Mucosa of stomach (tissue), 1 donor: ENCODE data around the gene APOBEC3G.
"Not testable (repeated sequence)": the region's sequence is repeated elsewhere in the genome, so short reads cannot be mapped to it uniquely, and the experiment has no call there.

Experiments used
- H3K27me3 ChIP-seq: one replicate; pipeline ENCODE4 v1.7.0; 2013; ENCODE audit warnings: mild to moderate bottlenecking, low read length; ENCODE audit not compliant: control insufficient read depth, insufficient read depth
- H3K36me3 ChIP-seq: one replicate; pipeline ENCODE4 v1.7.0; 2013; ENCODE audit warnings: low read length; ENCODE audit not compliant: control insufficient read depth, insufficient read depth
- H3K4me1 ChIP-seq: one replicate; pipeline ENCODE4 v1.7.0; 2013; ENCODE audit warnings: mild to moderate bottlenecking, low read length; ENCODE audit not compliant: control insufficient read depth, insufficient read depth
- H3K4me3 ChIP-seq: one replicate; pipeline ENCODE4 v1.7.0; 2013; ENCODE audit warnings: low read length
- H3K9ac ChIP-seq: one replicate; pipeline ENCODE4 v1.7.0; 2013; ENCODE audit warnings: mild to moderate bottlenecking, low read length, moderate library complexity
- H3K9me3 ChIP-seq: one replicate; pipeline ENCODE4 v1.7.0; 2013; ENCODE audit warnings: mild to moderate bottlenecking, low read length, moderate library complexity; ENCODE audit not compliant: control insufficient read depth
- donor health status: Pancreatic carcinoma.

The APOBEC3G gene

GRCh38 chr22:39073981-39074380, 3.1 kb upstream of the APOBEC3G start:
- Histone ChIP-seq H3K9me3 (no peaks in the 10 kb centered on the region), H3K36me3 (no peaks in the 10 kb centered on the region), H3K4me1 (no peaks in the 10 kb centered on the region), H3K27me3 (no peaks in the 10 kb centered on the region), H3K4me3 (no peak overlapping the region), H3K9ac (no peak overlapping the region)

- not testable (repeated sequence) for H3K9ac ChIP-seq, H3K4me3 ChIP-seq, H3K27me3 ChIP-seq, H3K4me1 ChIP-seq, H3K9me3 ChIP-seq, H3K36me3 ChIP-seq
Observed at GRCh38 chr22:39076155-39077025, 685 bp upstream of the APOBEC3G start.

GRCh38 chr22:39077912-39078311, 837 bp downstream of the APOBEC3G start:
- not testable (repeated sequence) for H3K9ac ChIP-seq, H3K27me3 ChIP-seq, H3K4me3 ChIP-seq, H3K9me3 ChIP-seq, H3K36me3 ChIP-seq, H3K4me1 ChIP-seq

- Histone ChIP-seq H3K27me3 (no peaks in the 10 kb centered on the region), H3K4me3 (no peak overlapping the region), H3K4me1 (no peaks in the 10 kb centered on the region), H3K9ac (no peak overlapping the region), H3K9me3 (no peaks in the 10 kb centered on the region), H3K36me3 (no peaks in the 10 kb centered on the region)
Observed at GRCh38 chr22:39078329-39078728, 1.3 kb downstream of the APOBEC3G start.

- not testable (repeated sequence) for H3K4me3 ChIP-seq, H3K36me3 ChIP-seq, H3K9ac ChIP-seq, H3K4me1 ChIP-seq, H3K9me3 ChIP-seq, H3K27me3 ChIP-seq
Observed at GRCh38 chr22:39079054-39079637, 2.1 kb downstream of the APOBEC3G start.

GRCh38 chr22:39080052-39080762, 3.1 kb downstream of the APOBEC3G start:
- Histone ChIP-seq H3K9me3 (no peaks in the 10 kb centered on the region), H3K9ac (no peak overlapping the region), H3K4me3 (no peak overlapping the region), H3K4me1 (no peaks in the 10 kb centered on the region), H3K27me3 (no peaks in the 10 kb centered on the region), H3K36me3 (no peaks in the 10 kb centered on the region)

GRCh38 chr22:39081016-39081415, 3.9 kb downstream of the APOBEC3G start:
- Histone ChIP-seq H3K9me3 (no peaks in the 10 kb centered on the region), H3K9ac (no peak overlapping the region), H3K4me1 (no peaks in the 10 kb centered on the region), H3K4me3 (no peak overlapping the region), H3K36me3 (no peaks in the 10 kb centered on the region), H3K27me3 (no peaks in the 10 kb centered on the region)

- H3K27me3 ChIP-seq: no peaks in the 10 kb centered on the region
- H3K4me1 ChIP-seq: no peaks in the 10 kb centered on the region
- H3K4me3 ChIP-seq: no peak overlapping the region
- H3K9ac ChIP-seq: no peak overlapping the region
- H3K9me3 ChIP-seq: no peaks in the 10 kb centered on the region
- no peaks in the 10 kb centered on the region for H3K36me3 ChIP-seq
Observed at GRCh38 chr22:39081598-39081997, 4.5 kb downstream of the APOBEC3G start.

- no peaks in the 10 kb centered on the region for H3K9me3 ChIP-seq
- H3K4me1 ChIP-seq: no peaks in the 10 kb centered on the region
- H3K36me3 ChIP-seq: no peaks in the 10 kb centered on the region
- no peak overlapping the region for H3K9ac ChIP-seq
- H3K27me3 ChIP-seq: no peaks in the 10 kb centered on the region
- H3K4me3 ChIP-seq: no peak overlapping the region
Observed at GRCh38 chr22:39083212-39084165, 6.4 kb downstream of the APOBEC3G start.

- Histone ChIP-seq H3K4me3 (no peak overlapping the region), H3K4me1 (no peaks in the 10 kb centered on the region), H3K27me3 (no peaks in the 10 kb centered on the region), H3K9ac (no peak overlapping the region), H3K36me3 (no peaks in the 10 kb centered on the region), H3K9me3 (no peaks in the 10 kb centered on the region)
Observed at GRCh38 chr22:39084666-39085065, 7.6 kb downstream of the APOBEC3G start.

- Histone ChIP-seq H3K4me1 (no peaks in the 10 kb centered on the region), H3K9ac (no peak overlapping the region), H3K36me3 (no peaks in the 10 kb centered on the region), H3K27me3 (peaks cover 10% of the 10 kb centered on the region), H3K9me3 (no peaks in the 10 kb centered on the region), H3K4me3 (no peak overlapping the region)
Observed at GRCh38 chr22:39087098-39087497, 10.0 kb downstream of the APOBEC3G start.
